A673 (cell line): ENCODE measurements around the gene LDLRAD3. TPM values are rescaled to one million over a fixed set of nuclear protein-coding genes. Genes with fewer than 3 reads are reported as not detected.

Experiments
- BruUV-seq: library from RNA; stranded (reverse); fragments of 400-500 nt; replicated peaks from 2 replicates; lab custom pipeline; 2021; lab: Mats Ljungman, UMichigan
- CTCF ChIA-PET: fragments of 300-600 bp; sonication (Branson Sonifier 250); formaldehyde crosslinking; loops from one replicate; lab custom pipeline; 2022; ENCODE audit warnings: antibody characterized with exemption; lab: Charles Lee
- POLR2A ChIA-PET: fragments of 300-600 bp; sonication (Branson Sonifier 250); formaldehyde crosslinking; loops from one replicate; lab custom pipeline; 2022; ENCODE audit warnings: antibody characterized with exemption; ENCODE audit not compliant: low non-redundant PET; lab: Charles Lee
- DNase-seq: peaks from one replicate; pipeline ENCODE4 v3.0.0-alpha.2; 2015; ENCODE audit warnings: low spot score
- H3K27ac ChIP-seq: fragments of 200-600 bp; sonication (generic); 2 replicates; pipeline ENCODE4 v1.5.1; 2016; ENCODE audit warnings: mixed run types, low read depth, mild to moderate bottlenecking, mixed read lengths, antibody characterized with exemption, low read length; ENCODE audit not compliant: poor library complexity, severe bottlenecking
- H3K27me3 ChIP-seq: fragments of 200-600 bp; sonication (generic); replicated peaks from 2 replicates; pipeline ENCODE4 v1.6.1; 2017; ENCODE audit warnings: mixed run types, low read depth, mild to moderate bottlenecking, mixed read lengths, antibody characterized with exemption, low read length; ENCODE audit not compliant: insufficient read depth, poor library complexity
- H3K36me3 ChIP-seq: fragments of 200-600 bp; sonication (generic); 2 replicates; pipeline ENCODE4 v1.6.1; 2016; ENCODE audit warnings: mixed run types, mild to moderate bottlenecking, mixed read lengths, antibody characterized with exemption, low read length; ENCODE audit not compliant: insufficient read depth, poor library complexity, severe bottlenecking
- H3K4me1 ChIP-seq: fragments of 200-600 bp; sonication (generic); 2 replicates; pipeline ENCODE4 v1.6.1; 2017; ENCODE audit warnings: mixed run types, mild to moderate bottlenecking, mixed read lengths, antibody characterized with exemption, low read length; ENCODE audit not compliant: insufficient read depth, poor library complexity, severe bottlenecking
- H3K4me3 ChIP-seq: fragments of 200-600 bp; sonication (generic); 2 replicates; pipeline ENCODE4 v1.5.1; 2016; ENCODE audit warnings: low read depth, mixed run types, mild to moderate bottlenecking, mixed read lengths, low read length; ENCODE audit not compliant: poor library complexity, severe bottlenecking
- H3K9me3 ChIP-seq: fragments of 200-600 bp; sonication (generic); 2 replicates; pipeline ENCODE4 v1.6.1; 2016; ENCODE audit warnings: mixed run types, low read depth, mild to moderate bottlenecking, mixed read lengths, antibody characterized with exemption, low read length; ENCODE audit not compliant: poor library complexity, severe bottlenecking
- CTCF ChIP-seq: fragments of 300-800, 200-600 bp; sonication (generic); conservative IDR thresholded peaks from 2 replicates; pipeline ENCODE4 v1.5.1; 2017; ENCODE audit warnings: low read depth, mild to moderate bottlenecking, antibody characterized with exemption, low read length, moderate library complexity, mixed read lengths
- EZH2 ChIP-seq: fragments of 200-600 bp; sonication (generic); IDR thresholded peaks from 2 replicates; pipeline ENCODE4 v1.6.1; 2017; ENCODE audit warnings: borderline replicate concordance, low read depth, mild to moderate bottlenecking, mixed read lengths, antibody characterized with exemption, low read length; ENCODE audit not compliant: poor library complexity, severe bottlenecking
- intact Hi-C: fragments of 100-400 bp; cut with micrococcal nuclease; formaldehyde crosslinking; loops from one replicate; pipeline ENCODE4 v1.10.0; 2022; ENCODE audit not compliant: unreplicated experiment
- total RNA-seq: library from RNA; stranded (reverse); gene quantifications from 2 replicates; pipeline ENCODE4 v1.2.3, GENCODE V29; 2021

LDLRAD3 gene
- total RNA-seq, 1 experiment from 2014 or later = 13.1 TPM

- H3K36me3 ChIP-seq = no peaks in the 10 kb centered on the region
- TF ChIP-seq EZH2 = no peak
- TF ChIP-seq CTCF = no peak
- ChIA-PET CTCF (no interaction called here), POLR2A (no interaction called here)
- H3K9me3 ChIP-seq = no peaks in the 10 kb centered on the region
- no peak overlapping the region for H3K4me3 ChIP-seq
- no peak overlapping the region for H3K27ac ChIP-seq
- no peaks in the 10 kb centered on the region for H3K27me3 ChIP-seq
- intact Hi-C loops = no loop called here
- H3K4me1 ChIP-seq = peaks cover 2% of the 10 kb centered on the region
- no peak for DNase-seq
- BruUV-seq = no TSS peak
Measured at GRCh38 chr11:35963911-35964310, 20.0 kb downstream of the LDLRAD3 start.

- no peak overlapping the region for H3K27ac ChIP-seq
- H3K9me3 ChIP-seq = no peaks in the 10 kb centered on the region
- ChIA-PET POLR2A (no interaction called here), CTCF (no interaction called here)
- peaks cover 5% of the 10 kb centered on the region for H3K4me1 ChIP-seq
- intact Hi-C loops = no loop called here
- no TSS peak for BruUV-seq
- TF ChIP-seq CTCF (no peak), EZH2 (no peak)
- H3K27me3 ChIP-seq = no peaks in the 10 kb centered on the region
- no peak overlapping the region for H3K4me3 ChIP-seq
- no peaks in the 10 kb centered on the region for H3K36me3 ChIP-seq
- DNase-seq = no peak
Measured at GRCh38 chr11:35964841-35965240, 21.0 kb downstream of the LDLRAD3 start.

GRCh38 chr11:35967042-35967441, 23.2 kb downstream of the LDLRAD3 start:
- no peak overlapping the region for H3K4me3 ChIP-seq
- no peak overlapping the region for H3K27ac ChIP-seq
- intact Hi-C loops = no loop called here
- no peaks in the 10 kb centered on the region for H3K9me3 ChIP-seq
- CTCF ChIA-PET = no interaction called here
- H3K27me3 ChIP-seq = no peaks in the 10 kb centered on the region
- BruUV-seq = no TSS peak
- TF ChIP-seq EZH2 (no peak), CTCF (no peak)
- no peak for DNase-seq
- peaks cover 5% of the 10 kb centered on the region for H3K4me1 ChIP-seq
- POLR2A ChIA-PET = no interaction called here
- no peaks in the 10 kb centered on the region for H3K36me3 ChIP-seq
